LNCAP (cell line): ENCODE data around the gene SET.

ENCODE experiments used
- TF ChIP-seq, protein P1 (sequence below): fragments of 450-650 bp; IDR thresholded peaks from 2 replicates; pipeline ENCODE4 v1.5.1; 2017; ENCODE audit warnings: mild to moderate bottlenecking

Gene SET

DNA sequence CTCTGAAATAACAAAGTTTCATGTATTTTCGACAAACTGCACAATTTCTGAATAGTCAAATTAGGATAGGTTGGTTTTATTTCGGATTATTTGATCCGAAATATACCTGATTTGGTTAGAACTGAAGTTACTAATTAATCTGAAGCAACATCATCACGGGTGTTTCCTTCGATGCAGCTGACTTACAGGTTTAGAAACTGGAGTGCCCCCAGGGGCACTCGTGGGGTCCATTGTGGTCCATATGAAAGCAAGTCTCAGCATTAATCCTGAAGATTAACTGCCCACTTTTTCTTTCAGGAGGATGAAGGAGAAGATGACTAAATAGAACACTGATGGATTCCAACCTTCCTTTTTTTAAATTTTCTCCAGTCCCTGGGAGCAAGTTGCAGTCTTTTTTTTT is 5.3 kb downstream of the SET start:
- TF ChIP-seq, protein P1, sequence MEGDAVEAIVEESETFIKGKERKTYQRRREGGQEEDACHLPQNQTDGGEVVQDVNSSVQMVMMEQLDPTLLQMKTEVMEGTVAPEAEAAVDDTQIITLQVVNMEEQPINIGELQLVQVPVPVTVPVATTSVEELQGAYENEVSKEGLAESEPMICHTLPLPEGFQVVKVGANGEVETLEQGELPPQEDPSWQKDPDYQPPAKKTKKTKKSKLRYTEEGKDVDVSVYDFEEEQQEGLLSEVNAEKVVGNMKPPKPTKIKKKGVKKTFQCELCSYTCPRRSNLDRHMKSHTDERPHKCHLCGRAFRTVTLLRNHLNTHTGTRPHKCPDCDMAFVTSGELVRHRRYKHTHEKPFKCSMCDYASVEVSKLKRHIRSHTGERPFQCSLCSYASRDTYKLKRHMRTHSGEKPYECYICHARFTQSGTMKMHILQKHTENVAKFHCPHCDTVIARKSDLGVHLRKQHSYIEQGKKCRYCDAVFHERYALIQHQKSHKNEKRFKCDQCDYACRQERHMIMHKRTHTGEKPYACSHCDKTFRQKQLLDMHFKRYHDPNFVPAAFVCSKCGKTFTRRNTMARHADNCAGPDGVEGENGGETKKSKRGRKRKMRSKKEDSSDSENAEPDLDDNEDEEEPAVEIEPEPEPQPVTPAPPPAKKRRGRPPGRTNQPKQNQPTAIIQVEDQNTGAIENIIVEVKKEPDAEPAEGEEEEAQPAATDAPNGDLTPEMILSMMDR: no peak

DNA sequence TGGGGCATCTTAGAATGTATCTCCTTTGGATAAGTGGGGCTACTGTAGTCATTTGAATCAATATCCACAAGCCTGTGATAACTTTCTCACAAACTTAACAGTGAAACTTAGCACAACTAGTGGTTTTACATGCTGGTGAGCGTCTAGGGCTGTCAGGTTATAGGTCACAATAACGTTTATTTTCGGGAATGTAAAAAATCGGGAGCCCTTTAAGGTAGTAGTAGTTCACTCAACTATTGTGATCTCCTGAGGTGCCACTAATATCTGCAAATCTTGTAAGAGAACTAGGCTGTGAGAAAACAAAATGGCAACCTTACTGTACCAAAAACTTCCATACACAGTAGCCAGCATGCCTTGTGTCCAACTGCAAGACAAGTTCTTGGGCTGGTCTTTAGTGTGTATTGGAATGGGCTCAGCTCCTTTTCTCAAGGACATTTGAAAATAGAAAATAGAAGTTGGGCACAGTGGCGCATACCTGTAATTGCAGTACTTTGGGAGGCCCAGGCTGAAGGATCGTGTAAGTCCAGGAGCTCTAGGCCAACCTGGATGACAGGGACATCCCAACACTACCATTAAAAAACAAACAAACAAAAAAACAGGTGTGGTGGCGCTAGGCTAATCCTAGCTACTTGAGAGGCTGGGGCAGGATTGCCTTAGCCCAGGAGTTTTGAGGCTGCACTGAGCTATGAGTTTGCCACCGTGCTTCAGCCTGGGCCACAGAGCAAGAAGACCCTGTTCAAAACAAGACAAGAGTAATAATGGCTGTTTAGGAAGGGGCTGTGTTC is 8.1 kb downstream of the SET start:
- TF ChIP-seq, protein P1: no peak

DNA sequence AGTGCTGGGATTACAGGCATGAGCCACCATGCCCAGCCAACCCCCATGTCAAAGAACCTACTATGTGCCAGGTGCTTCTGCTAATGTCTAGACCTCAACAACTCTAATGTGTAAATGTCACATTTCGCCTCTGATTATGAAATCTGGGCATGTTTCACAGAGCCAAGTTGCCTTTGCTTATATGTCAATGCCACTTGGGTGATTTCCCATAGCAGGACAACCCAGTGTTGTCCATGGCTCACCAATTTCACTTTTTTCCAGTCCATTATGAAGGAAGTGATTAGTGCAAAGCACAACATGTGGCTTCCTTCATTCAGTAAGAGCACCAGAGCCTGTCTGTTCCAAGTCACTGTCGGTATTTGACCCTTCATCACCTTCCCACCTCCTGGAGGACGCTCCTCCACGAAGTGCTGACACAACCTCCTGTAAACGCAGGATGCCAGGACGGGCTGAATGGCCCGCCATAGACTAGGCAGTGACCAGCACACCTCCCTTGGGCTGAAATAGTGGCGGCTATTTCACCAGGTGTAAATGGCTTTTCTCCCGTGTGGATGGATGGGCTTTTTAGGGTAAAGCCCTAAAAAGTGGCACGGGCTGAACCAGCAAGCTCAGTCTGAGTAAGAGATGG is 12.3 kb downstream of the SET start:
- TF ChIP-seq, protein P1: no peak

DNA sequence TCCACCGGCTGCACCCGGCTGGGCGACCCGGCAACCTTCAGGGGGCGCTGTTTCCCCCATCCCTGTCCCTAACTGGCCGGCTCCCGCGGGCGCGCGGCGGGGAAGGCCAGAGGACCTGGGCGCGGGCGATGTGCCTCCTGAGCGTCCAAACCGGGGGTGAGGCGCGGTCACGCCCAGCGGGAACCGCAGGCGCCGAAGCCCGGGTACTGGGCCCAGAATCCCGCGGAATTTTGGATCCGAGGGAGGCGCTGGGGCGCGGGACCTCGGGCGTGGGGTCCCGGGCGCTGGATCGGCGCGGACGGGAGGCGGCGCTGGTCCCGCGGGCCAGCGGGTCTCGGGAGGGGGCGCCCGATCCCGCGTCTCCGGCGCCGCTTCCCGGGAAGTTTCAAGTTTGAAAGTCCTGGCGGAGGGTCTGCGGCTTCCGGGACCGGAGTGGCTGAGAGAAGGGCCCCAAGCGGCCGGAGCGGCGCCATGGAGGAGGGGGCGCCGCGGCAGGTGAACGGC is 13.5 kb downstream of the SET start, which contains the start of gene PKN3:
PKN3 (plus strand) TSS at position 59 of the 504 bp plus-strand sequence; CDS start at position 472, 413 bp downstream.
- TF ChIP-seq, protein P1: peak; percentile 92

DNA sequence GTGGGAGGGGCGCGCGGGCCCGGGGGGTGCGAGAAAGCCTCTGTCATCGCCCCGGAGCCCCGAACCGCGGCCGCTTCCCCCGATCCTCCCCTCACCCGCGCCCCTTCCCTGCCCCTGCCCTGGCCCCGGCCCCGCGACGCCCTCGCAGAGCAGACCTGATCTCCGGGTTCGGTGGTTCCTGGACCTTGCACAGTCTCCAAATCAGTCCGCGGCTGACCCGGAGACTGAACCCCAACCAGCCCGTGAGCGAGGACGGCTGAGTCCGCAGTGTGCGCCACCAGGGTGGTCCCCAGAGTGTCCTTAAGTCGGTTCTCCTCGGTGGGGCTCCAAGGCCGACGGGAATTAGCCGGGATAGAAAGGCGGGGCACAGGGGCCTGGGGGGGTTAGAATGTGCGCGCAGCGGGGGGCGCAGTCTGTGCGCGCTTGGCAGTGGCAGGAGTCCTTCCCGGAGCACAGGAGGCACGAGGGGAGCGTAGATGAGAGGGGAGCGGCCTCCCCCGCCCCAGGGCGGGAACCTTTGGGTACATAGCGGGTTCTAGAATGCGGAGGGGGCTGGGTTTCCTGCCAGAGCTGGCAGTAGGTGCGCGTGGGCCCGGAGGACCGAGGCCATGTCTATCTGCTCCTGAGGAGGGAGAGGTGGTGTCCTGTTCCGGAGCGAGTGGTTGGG is 14.1 kb downstream of the SET start:
- TF ChIP-seq, protein P1: no peak

DNA sequence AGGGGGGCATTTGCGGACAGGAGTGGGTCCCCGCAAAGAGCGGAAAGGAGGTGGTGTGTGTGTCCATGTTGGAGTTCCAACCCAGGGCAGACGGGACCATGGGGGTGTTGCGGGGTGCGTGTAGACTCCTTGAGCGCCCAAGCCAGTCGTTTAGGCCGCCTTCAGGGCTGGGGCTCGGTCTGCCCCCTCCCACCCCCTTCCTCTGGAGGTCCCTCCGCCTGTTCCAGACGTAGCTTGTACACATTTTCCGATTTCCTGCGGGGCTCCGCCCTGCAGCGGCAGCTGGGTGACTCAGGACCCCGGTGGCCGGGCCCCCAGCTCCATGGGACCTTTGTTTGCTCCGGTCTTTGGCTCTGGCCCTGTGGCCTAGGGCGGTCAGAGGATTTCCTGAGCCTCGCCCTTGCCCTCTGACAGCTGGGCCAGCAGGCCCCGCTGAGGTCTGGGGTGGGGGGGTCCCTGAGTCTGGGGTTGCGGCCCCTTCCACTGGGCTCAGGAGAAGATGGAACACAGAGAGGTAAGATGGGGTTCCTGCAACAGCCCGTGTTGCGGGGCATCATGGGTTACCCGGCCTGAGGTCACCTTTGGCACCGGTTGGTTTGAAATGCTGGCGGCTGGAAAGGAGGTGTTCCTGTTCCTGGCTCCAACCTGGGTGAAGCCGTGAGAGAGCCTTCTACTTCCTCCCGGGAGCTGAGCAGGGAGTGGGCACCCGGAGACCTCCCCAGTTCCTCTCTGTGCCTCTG is 14.8 kb downstream of the SET start:
- TF ChIP-seq, protein P1: no peak

DNA sequence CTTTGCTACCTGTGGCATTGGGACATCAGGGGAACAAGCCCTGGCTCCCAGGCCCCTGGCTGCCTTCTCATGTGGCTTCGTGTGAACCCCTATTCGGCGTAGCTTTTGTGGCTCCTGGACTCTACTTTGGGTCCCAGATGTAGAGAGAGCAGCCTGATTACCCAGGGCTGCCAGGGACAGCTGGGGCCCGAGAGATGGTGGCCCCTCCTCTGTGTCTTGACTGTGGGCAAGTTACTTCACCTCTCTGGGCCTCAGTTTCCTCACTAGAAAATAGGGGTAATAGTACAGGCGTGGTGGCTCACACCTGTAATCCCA is 15.3 kb downstream of the SET start:
- TF ChIP-seq, protein P1: no peak
